GM18907 (cell line): ENCODE measurements around the gene SENP3.

Experiments
- ATAC-seq: cut with Tn5 transposase; IDR thresholded peaks from one replicate; pipeline ENCODE4 v1.9.1; 2021; ENCODE audit warnings: mild to moderate bottlenecking, moderate library complexity; ENCODE audit not compliant: unreplicated experiment

Gene SENP3

GRCh38 chr17:7561589-7562207 is at the start of gene SENP3:
SENP3 (plus strand) TSS chr17:7561919; CDS start chr17:7563077, 1,158 bp downstream.
- peak; percentile 49 for ATAC-seq

GRCh38 chr17:7512105-7512504 is 49.6 kb upstream of the SENP3 start:
- ATAC-seq, result no peak

- no peak for ATAC-seq
Observed at GRCh38 chr17:7512824-7513540, 48.7 kb upstream of the SENP3 start.

GRCh38 chr17:7513850-7514419 is 47.8 kb upstream of the SENP3 start:
- no peak for ATAC-seq

GRCh38 chr17:7515911-7516610 is 45.7 kb upstream of the SENP3 start:
- ATAC-seq, result no peak

- no peak for ATAC-seq
Observed at GRCh38 chr17:7523033-7523432, 38.7 kb upstream of the SENP3 start.

GRCh38 chr17:7528842-7529241 is 32.9 kb upstream of the SENP3 start:
- ATAC-seq, result no peak

- no peak for ATAC-seq
Observed at GRCh38 chr17:7530023-7530900, 31.5 kb upstream of the SENP3 start.

GRCh38 chr17:7538050-7538449 is 23.7 kb upstream of the SENP3 start:
- ATAC-seq, result no peak

GRCh38 chr17:7538891-7539545 is 22.7 kb upstream of the SENP3 start:
- ATAC-seq, result no peak

- no peak for ATAC-seq
Observed at GRCh38 chr17:7541074-7541621, 20.6 kb upstream of the SENP3 start.

GRCh38 chr17:7544911-7545310 is 16.8 kb upstream of the SENP3 start:
- no peak for ATAC-seq

GRCh38 chr17:7548585-7549400 is 12.9 kb upstream of the SENP3 start, which contains the start of gene TNFSF12:
TNFSF12 (plus strand) TSS chr17:7549058; CDS start chr17:7549154, 96 bp downstream.
- no peak for ATAC-seq

- no peak for ATAC-seq
Observed at GRCh38 chr17:7549401-7550055, 12.2 kb upstream of the SENP3 start.

GRCh38 chr17:7550344-7550743 is 11.4 kb upstream of the SENP3 start:
- no peak for ATAC-seq

- ATAC-seq, result no peak
Observed at GRCh38 chr17:7551396-7551795, 10.3 kb upstream of the SENP3 start.

GRCh38 chr17:7552621-7553051 is 9.1 kb upstream of the SENP3 start:
- ATAC-seq, result peak; percentile 66

GRCh38 chr17:7553356-7553755 is 8.4 kb upstream of the SENP3 start:
- no peak for ATAC-seq
